Measurements from ENCODE around the gene SGPL1. TPM values are rescaled to one million over a fixed set of nuclear protein-coding genes. Genes with fewer than 3 reads are reported as not detected.
"Not testable (repeated sequence)": the region's sequence is repeated elsewhere in the genome, so short reads cannot be mapped to it uniquely, and the experiment has no call there.

Gene SGPL1
- total RNA-seq, 1 donor from 2014 or later: 40.0 TPM

- DNase-seq (ENCODE audit: low spot score): no peak
Measured at GRCh38 chr10:70840836-70841235, 25.1 kb downstream of the SGPL1 start.

- no peak for DNase-seq (ENCODE audit: low spot score)
Measured at GRCh38 chr10:70843333-70843732, 27.6 kb downstream of the SGPL1 start.

GRCh38 chr10:70843776-70844489 lies 28.2 kb downstream of the SGPL1 start:
- no peak for DNase-seq (ENCODE audit: low spot score)

GRCh38 chr10:70845256-70845655 lies 29.5 kb downstream of the SGPL1 start:
- no peak for DNase-seq (ENCODE audit: low spot score)

GRCh38 chr10:70845816-70846215 lies 30.1 kb downstream of the SGPL1 start:
- no peak for DNase-seq (ENCODE audit: low spot score)

- no peak for DNase-seq (ENCODE audit: low spot score)
Measured at GRCh38 chr10:70846795-70847194, 31.0 kb downstream of the SGPL1 start.

GRCh38 chr10:70847659-70848360 lies 32.1 kb downstream of the SGPL1 start:
- no peak for DNase-seq (ENCODE audit: low spot score)

- DNase-seq (ENCODE audit: low spot score): no peak
Measured at GRCh38 chr10:70849582-70850016, 33.9 kb downstream of the SGPL1 start.

- DNase-seq (ENCODE audit: low spot score): no peak
Measured at GRCh38 chr10:70850097-70850496, 34.3 kb downstream of the SGPL1 start.

- no peak for DNase-seq (ENCODE audit: low spot score)
Measured at GRCh38 chr10:70851597-70852475, 36.1 kb downstream of the SGPL1 start.

- DNase-seq (ENCODE audit: low spot score): no peak
Measured at GRCh38 chr10:70853038-70853437, 37.3 kb downstream of the SGPL1 start.

- no peak for DNase-seq (ENCODE audit: low spot score)
Measured at GRCh38 chr10:70853457-70853856, 37.7 kb downstream of the SGPL1 start.

- no peak for DNase-seq (ENCODE audit: low spot score)
Measured at GRCh38 chr10:70856454-70856853, 40.7 kb downstream of the SGPL1 start.

- DNase-seq (ENCODE audit: low spot score): no peak
Measured at GRCh38 chr10:70858759-70859158, 43.0 kb downstream of the SGPL1 start.

- not testable (repeated sequence) for DNase-seq (ENCODE audit: low spot score)
Measured at GRCh38 chr10:70861495-70862197, 45.9 kb downstream of the SGPL1 start.

- DNase-seq (ENCODE audit: low spot score): no peak
Measured at GRCh38 chr10:70863470-70864160, 47.9 kb downstream of the SGPL1 start.

GRCh38 chr10:70864935-70865334 lies 49.2 kb downstream of the SGPL1 start:
- DNase-seq (ENCODE audit: low spot score): no peak

- no peak for DNase-seq (ENCODE audit: low spot score)
Measured at GRCh38 chr10:70866424-70866823, 50.7 kb downstream of the SGPL1 start.

- DNase-seq (ENCODE audit: low spot score): no peak
Measured at GRCh38 chr10:70872291-70872690, 56.5 kb downstream of the SGPL1 start.

- DNase-seq (ENCODE audit: low spot score): no peak
Measured at GRCh38 chr10:70874061-70874460, 58.3 kb downstream of the SGPL1 start.

GRCh38 chr10:70879207-70879606 lies 63.5 kb downstream of the SGPL1 start:
- no peak for DNase-seq (ENCODE audit: low spot score)
